GM15510 (cell line): Measurements from ENCODE around the gene SPOP.

Experiments
- POLR2A ChIP-seq: IDR thresholded peaks from 3 replicates; pipeline ENCODE4 v1.6.1; 2011; ENCODE audit warnings: borderline replicate concordance; ENCODE audit not compliant: insufficient read length; ENCODE audit errors: extremely low read depth

SPOP gene

DNA sequence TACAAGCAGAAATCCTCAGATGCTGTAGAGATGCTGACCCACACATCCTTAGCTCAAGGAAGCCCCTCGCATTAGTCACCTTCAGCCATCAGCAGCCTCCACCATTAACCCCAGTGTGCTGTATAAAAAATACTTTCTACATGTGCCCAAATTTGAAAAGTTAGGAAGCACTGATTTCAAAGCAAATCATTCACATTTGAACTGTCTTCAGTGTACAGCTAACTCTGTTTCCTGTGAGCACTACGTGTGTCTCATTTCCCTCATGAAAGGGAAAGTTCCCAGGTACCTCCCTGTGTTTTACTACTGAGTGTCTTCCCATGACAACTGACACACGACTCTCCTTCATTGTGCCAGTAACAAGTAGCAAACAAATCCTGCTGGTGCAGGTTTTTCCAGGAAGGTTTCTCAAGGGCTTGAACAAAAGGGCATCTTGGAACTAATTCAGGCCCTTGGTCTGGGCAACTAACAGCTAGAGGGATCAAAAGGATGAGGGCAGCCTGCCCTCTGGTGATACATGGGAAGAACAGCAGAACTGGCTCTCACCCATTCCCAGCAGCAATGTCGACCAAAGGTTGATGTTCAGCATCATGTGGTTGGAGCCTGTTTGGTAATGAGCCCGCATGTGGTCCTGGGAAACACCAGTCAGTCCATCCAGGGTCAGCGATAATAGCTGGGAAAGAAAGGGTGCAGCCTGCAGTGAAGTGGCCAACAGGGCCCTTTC lies 25.8 kb upstream of the SPOP start:
- TF ChIP-seq POLR2A, result no peak

DNA sequence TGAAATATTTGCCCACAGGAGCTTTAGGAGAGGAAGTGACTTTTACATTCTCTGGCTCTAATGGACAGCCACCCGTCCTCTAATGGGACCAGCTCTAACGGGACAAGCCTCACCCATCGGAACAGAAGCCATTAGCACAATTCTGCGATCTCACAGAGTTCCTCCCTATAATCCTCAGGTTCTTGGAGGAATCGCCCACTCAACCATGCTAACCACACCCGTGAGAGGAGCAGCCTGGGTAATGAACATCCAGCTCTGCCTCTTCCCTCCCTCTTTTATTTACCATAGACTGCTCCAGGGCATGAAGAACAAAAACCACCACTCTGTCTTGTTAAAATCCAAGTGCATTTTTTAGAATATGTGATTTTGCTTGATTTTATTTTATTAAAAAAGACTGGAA lies 23.1 kb upstream of the SPOP start:
- TF ChIP-seq POLR2A, result no peak

DNA sequence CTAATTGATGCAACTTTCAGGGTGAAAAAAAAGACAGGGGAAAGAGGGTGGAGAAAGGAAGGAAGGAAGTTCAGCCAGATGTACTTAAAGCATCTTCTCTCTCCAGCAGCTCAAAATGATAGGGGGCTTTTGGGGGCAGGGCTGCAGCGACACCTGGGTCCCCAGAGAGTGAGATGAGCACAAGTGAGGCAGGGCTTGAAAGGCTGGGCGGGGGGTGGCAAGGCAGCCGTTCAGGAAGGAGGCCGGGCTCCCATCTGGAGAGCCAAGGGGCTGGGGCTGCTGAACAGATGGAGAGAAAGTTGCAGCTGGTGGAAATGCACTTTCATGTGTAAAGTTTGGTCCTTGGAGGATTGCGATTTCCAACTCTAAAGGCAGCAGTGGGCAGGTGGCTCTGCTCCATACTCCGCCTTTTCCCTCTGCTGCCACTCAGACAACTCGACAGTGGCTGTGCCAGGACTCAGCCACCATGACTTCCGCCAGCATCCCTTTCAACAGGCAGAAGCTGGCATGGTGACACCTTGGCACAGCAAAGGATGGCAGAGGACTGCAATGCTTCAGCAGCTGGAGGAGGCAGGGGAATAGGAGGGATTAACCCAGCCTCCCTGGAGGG lies 22.2 kb upstream of the SPOP start:
- TF ChIP-seq POLR2A, result no peak

DNA sequence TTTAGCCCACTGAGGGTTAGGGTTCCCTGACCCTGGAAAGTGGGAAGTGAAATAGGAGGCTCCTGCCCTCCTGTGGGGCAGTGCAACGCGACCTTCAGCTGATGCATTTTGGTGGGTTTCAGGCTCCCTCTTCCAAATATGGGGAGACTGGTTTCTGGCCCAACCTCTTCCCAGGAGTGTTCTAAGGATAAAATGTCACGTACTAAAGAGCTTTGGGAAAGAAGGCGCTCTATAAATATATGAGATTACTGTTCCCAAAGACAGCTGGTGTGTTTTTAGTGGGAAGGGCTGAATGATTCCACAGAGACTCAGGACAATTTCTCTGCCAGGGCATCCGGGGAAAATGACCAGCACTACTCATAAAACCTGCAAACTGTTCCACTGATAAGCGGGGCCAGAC lies 20.1 kb upstream of the SPOP start:
- TF ChIP-seq POLR2A, result no peak

DNA sequence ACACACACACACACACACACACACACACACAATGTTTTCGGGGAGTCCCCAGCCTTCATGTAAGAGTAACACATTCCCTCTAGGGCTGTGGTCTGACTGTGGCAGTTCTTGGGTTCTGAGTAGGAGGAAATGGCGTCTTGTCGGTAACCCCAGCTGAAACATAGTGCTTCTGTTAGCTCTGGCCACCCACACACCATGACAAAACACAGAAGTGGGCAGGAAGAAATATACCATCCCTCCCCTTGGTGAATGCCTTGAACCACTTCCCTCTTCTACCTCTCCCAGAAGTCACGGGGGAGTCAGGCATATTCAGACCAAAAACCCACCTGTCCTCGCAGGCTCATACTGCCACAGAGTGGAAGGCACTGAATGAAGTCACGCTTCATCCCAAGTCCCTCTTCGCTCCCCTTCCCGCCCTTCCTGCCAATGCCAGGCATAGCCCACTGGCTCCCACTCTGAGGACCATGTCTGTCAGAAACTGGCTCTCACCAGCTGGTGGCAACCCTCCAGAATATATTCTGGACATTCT lies 18.4 kb upstream of the SPOP start:
- TF ChIP-seq POLR2A, result no peak

DNA sequence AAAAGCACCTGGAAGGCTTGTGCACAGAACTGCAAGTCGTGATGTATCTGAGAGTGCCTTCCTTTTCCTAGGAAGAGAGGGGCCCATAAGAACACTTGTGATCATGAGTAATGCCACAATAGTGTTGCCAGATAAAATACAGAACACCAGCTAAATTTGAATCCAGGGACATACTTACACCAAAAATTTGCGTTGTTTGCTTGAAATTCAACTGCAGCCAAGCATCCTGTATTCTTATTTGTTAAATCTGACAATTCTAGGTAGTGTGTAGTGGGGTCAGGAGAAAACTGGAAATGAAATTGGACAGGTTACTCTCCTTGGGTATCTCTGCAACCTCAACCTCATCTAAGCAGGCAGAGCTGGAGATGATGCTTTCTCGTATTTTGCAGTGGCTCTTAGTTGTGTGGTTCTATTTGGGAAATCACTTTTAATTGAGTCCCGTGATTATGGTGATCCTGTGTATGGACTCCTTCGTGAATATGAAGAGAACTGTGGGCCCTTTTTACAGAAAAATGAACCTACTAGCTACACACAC lies 17.9 kb upstream of the SPOP start:
- no peak for TF ChIP-seq POLR2A

DNA sequence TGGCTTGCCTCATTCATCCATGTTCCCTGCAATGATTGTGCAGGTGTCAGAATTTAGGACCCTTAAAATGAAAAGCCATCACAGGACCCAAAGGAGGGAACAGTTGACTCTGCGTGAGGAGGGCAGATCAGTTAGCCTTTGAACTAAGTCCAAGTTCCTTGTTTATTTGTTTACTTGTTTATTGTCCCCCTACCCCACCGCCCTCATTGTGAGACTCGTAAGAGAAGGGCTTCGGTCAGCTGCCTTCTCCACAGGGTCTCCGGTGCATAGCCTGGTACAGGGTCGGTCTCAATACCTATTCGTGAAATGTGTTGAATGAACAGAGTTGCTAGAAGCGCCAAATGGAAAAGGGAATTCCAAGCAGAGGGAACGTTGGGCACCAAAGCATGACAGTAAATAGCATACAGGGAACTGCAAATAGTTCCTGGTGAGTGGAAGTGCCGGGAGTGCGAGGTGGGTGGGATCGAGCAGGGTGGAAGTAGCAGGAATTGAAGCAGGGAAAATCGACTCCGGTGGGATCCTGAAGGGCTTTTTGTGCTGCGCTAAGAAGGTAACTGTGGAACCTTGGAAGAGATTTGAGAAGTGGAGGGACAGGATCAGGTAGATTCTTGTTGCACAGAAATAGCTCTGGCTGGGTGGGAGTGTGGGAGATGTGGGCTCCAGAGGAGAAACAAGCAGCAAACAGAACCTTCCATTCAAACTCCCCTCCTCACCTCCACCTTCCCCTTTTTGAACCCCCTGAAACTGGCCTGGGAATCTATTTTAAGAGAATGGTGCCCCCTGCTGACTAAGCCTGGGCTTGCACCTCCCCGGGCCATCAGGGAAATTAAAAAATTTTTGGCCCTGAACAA lies 17.2 kb upstream of the SPOP start:
- TF ChIP-seq POLR2A, result no peak

DNA sequence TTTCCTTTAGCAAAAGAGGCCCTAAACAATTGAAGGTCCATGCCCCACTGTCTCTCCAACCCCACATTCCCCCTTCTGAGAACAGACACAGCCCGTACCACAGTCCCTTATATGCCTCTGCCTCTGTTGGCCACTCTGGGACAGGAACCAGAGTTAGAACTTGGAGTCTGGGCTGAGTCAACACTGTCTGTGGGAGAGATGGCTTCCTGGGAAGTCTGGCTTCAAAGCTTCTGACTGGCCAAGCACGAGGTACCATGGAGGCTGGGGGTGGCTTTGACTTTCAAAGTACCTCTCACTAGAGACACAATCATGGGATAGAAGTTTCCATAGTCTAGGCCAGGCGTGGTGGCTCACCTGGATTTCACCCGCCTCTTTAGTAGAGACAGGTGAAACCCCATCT lies 14.9 kb upstream of the SPOP start:
- TF ChIP-seq POLR2A, result no peak

DNA sequence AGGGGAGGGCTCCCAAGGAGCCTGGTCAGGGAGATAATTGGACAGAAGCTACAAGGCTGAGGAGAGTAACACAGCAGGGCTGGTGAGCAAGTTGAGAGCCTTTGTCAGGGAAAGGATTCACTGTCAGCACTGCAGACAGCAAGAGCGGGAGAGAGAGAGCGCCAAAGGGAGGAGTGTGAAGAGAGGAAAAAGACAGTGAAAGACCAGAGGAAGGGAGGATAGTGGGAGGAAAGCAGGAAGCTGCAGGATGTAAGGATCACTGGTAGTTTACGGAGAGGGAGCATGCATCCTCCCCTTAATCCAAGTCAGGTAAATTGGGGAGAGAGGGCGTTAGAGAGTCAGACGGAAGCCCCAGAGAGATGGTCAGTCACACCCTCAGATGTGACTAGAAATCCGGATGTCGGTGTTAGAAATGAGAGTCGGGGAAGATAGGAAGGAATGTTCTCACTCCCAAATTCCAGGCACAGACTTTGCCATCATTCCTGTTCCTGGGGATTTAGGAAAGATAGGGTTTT lies 13.8 kb upstream of the SPOP start:
- no peak for TF ChIP-seq POLR2A

DNA sequence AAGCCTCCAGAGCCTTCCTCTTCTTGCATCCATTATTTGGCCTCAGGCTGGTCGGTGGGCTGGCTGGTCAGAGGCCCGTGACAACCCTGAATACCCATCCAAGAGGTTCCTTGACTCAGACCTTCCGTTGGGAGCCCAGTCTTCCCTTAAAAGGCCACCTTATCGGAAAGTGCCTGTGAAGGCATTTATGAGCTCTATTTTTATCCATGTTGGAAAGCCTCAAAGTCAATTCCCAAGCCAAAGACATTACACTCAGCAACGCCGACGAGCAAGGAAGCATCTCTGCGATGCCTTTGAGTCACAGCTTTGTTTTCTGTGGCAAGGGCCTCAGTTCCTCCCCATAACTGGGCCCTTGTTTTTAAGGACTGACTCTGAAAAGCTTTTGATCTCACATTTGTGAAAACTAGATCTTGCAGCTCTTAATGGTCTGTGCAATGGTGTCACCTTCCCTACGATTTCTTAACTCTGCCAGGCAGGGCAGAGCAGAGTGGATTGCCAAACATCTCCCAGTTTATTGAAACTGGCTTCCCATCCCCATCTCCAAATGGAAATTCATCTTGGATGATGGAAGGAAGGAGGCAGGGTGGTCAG lies 13.3 kb upstream of the SPOP start:
- no peak for TF ChIP-seq POLR2A

DNA sequence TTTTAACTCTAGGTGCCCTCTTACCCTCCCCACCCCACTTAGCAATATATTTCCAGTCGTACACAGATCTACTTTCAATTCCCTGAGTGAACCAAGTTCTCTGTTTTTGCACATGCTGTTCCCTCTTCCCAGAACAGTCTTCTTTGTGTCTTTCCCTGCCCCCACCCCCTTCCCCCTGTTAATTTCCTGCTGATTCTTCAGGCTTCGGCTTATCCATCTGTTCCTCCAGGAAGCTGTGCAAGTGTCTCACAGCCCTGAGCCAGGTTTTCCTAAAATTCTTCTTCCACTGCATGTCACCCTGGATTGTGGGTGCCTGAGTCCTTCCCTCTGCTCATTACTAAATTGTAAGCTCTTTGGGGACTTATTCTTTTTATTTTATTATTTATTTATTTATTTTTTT lies 12.4 kb upstream of the SPOP start:
- TF ChIP-seq POLR2A, result no peak

DNA sequence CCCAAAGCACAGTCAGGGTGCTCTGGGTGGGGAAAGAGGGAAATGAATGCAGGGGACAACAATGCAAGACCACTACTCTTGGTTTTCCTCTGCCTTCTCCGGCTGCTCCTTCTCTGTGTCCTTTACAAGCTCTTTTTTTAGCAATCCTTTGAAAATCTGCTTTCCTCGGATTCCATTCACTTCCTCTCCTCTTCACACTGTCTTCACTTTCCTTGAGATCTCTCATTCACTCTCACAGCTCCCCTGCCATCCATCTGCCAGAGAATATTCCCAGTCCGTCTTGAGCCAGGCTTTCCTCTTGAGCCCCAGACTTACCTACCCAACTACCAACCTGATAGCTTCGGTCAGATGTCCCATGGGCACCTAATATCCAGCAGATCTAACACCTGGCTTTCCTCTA lies 11.0 kb upstream of the SPOP start:
- TF ChIP-seq POLR2A, result no peak

DNA sequence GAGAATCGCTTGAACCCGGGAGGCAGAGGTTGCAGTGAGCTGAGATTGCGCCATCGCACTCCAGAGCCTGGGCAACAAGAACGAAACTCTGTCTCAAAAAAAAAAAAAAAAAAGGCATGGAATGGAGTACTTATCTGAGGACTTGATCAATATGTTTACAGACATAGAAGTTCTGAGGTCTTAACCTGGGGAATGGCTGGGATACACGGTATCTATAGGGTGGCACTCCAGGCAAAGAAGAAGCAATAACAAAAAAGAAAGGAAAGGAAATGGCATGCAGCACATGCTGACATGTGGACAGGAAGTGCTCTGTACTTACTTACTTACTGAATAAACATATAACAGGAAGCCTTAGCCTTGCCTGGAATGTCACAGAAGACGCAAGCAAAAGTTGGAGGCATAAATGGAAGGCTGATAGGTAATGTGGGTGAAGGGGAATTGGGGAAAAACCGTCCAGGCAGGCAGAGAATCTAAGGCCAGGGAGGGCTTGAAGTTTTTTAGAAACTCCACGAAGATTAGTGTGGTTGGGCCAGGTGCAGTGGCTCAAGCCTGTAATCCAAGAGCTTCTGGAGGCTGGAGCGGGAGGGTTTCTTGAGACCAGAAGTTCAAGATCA lies 10.1 kb upstream of the SPOP start:
- no peak for TF ChIP-seq POLR2A
